Tibial nerve (tissue), 4 donors: ENCODE data around the gene BCS1L.

Experiments
- EP300 ChIP-seq, 2 donors: sonication (generic); formaldehyde crosslinking; IDR thresholded peaks; one replicate each; pipeline ENCODE4 v1.6.1; 2017; ENCODE audit warnings: antibody characterized with exemption in 2 of 2, mild to moderate bottlenecking in 1 of 2
- POLR2A ChIP-seq, 2 donors: fragments of 450-650 bp; IDR thresholded peaks; one replicate each; pipeline ENCODE4 v1.6.1; 2017; ENCODE audit warnings: antibody characterized with exemption in 2 of 2, mild to moderate bottlenecking in 2 of 2, moderate library complexity in 2 of 2
- TF ChIP-seq, protein P1 (sequence below), 5 experiments: fragments of 200-600 bp in 3 of 5; fragments of 450-650 bp in 2 of 5; sonication (generic) in 3 of 5; IDR thresholded peaks; one replicate each; pipeline ENCODE4 v1.5.1; 2016 to 2019; ENCODE audit warnings: antibody characterized with exemption in 5 of 5, mild to moderate bottlenecking in 3 of 5, moderate library complexity in 2 of 5

DNA sequence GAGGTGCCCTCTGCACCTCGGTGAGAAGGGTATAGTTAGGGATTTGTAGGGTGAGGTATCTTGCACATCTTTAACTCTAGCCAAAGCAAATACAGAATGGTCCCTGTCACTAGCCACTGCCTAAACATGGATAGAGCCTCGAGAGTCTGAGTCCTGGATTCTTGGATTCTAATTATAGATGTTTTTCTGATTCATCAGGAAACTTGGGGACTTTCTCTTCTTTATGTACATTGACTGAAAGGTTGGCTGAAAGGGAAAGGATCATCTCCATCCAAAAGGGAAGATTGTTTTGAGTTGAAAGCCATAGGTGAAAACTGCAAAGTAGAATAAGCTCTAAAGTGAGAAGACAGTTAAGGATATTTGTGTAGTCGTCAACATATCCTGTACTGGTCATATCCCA lies 20.6 kb downstream of the BCS1L start:
- TF ChIP-seq, protein P1, sequence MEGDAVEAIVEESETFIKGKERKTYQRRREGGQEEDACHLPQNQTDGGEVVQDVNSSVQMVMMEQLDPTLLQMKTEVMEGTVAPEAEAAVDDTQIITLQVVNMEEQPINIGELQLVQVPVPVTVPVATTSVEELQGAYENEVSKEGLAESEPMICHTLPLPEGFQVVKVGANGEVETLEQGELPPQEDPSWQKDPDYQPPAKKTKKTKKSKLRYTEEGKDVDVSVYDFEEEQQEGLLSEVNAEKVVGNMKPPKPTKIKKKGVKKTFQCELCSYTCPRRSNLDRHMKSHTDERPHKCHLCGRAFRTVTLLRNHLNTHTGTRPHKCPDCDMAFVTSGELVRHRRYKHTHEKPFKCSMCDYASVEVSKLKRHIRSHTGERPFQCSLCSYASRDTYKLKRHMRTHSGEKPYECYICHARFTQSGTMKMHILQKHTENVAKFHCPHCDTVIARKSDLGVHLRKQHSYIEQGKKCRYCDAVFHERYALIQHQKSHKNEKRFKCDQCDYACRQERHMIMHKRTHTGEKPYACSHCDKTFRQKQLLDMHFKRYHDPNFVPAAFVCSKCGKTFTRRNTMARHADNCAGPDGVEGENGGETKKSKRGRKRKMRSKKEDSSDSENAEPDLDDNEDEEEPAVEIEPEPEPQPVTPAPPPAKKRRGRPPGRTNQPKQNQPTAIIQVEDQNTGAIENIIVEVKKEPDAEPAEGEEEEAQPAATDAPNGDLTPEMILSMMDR (IDR thresholded peaks at IDR 0.05): no peak
- TF ChIP-seq POLR2A (IDR thresholded peaks at IDR 0.05) (no peak), EP300 (IDR thresholded peaks at IDR 0.05) (no peak)
